GM23338 (cell line): ENCODE results near the gene USP19. TPM values are rescaled to one million over a fixed set of nuclear protein-coding genes. Genes with fewer than 3 reads are reported as not detected.
A peak's percentile ranks its signal among the peaks of the same experiment; 100 is the strongest.

ENCODE experiments used
- ATAC-seq: fragments of 200-7000 bp; cut with Tn5 transposase; 3 replicates; pipeline ENCODE4 v1.9.1; 2020
- DNase-seq: peaks from one replicate; pipeline ENCODE4 v3.0.0-alpha.2; 2015; ENCODE audit warnings: low spot score
- H2AFZ ChIP-seq: fragments of 200-600 bp; sonication (generic); 2 replicates; pipeline ENCODE4 v1.8.0; 2016; ENCODE audit warnings: antibody characterized with exemption, mild to moderate bottlenecking, moderate library complexity
- H3F3A ChIP-seq: fragments of 200-600 bp; sonication (generic); replicated peaks from 2 replicates; pipeline ENCODE4 v1.8.0; 2017; ENCODE audit warnings: antibody characterized with exemption, mixed run types, low read depth
- H3K27ac ChIP-seq: fragments of 200-600 bp; sonication (generic); 2 replicates; pipeline ENCODE4 v1.6.1; 2016; ENCODE audit warnings: low read depth
- H3K27me3 ChIP-seq: fragments of 200-600 bp; sonication (generic); 2 replicates; pipeline ENCODE4 v1.8.0; 2016; ENCODE audit warnings: mild to moderate bottlenecking, mixed run types, moderate library complexity; ENCODE audit not compliant: insufficient read depth
- H3K36me3 ChIP-seq: fragments of 200-600 bp; sonication (generic); 2 replicates; pipeline ENCODE4 v1.8.0; 2016; ENCODE audit warnings: mild to moderate bottlenecking; ENCODE audit not compliant: insufficient read depth
- H3K4me1 ChIP-seq: fragments of 200-600 bp; sonication (generic); 2 replicates; pipeline ENCODE4 v1.8.0; 2016; ENCODE audit warnings: mild to moderate bottlenecking, moderate library complexity; ENCODE audit not compliant: insufficient read depth
- H3K4me2 ChIP-seq: fragments of 200-600 bp; sonication (generic); 2 replicates; pipeline ENCODE4 v1.7.1; 2017; ENCODE audit warnings: mixed run types
- H3K4me3 ChIP-seq: fragments of 200-600 bp; sonication (generic); 2 replicates; pipeline ENCODE4 v1.6.1; 2016; ENCODE audit warnings: mixed run types
- H3K79me2 ChIP-seq: fragments of 200-600 bp; sonication (generic); replicated peaks from 2 replicates; pipeline ENCODE4 v1.8.0; 2017; ENCODE audit warnings: mild to moderate bottlenecking; ENCODE audit not compliant: insufficient read depth
- H3K9me2 ChIP-seq: fragments of 200-600 bp; sonication (generic); 2 replicates; pipeline ENCODE4 v1.8.0; 2017; ENCODE audit not compliant: insufficient read depth
- H4K20me1 ChIP-seq: fragments of 200-600 bp; sonication (generic); replicated peaks from 2 replicates; pipeline ENCODE4 v1.8.0; 2017; ENCODE audit warnings: mild to moderate bottlenecking; ENCODE audit not compliant: insufficient read depth
- H3K27ac Mint-ChIP-seq: 2 replicates; pipeline ENCODE4 v1.8.0; 2020; ENCODE audit warnings: inconsistent platforms, mild to moderate bottlenecking, moderate library complexity, mixed read lengths
- H3K27me3 Mint-ChIP-seq: 3 replicates; pipeline ENCODE4 v1.8.0; 2022; ENCODE audit warnings: low read depth, mild to moderate bottlenecking, moderate library complexity, mixed read lengths, inconsistent platforms; ENCODE audit not compliant: insufficient read depth, poor library complexity
- H3K36me3 Mint-ChIP-seq: 3 replicates; pipeline ENCODE4 v1.8.0; 2021; ENCODE audit warnings: low read depth, mild to moderate bottlenecking, inconsistent platforms, moderate library complexity, mixed read lengths
- H3K4me1 Mint-ChIP-seq: 3 replicates; pipeline ENCODE4 v1.8.0; 2020; ENCODE audit warnings: mild to moderate bottlenecking, inconsistent platforms, mixed read lengths
- H3K4me3 Mint-ChIP-seq: 3 replicates; pipeline ENCODE4 v1.8.0; 2021; ENCODE audit warnings: moderate library complexity, mild to moderate bottlenecking, inconsistent platforms, mixed read lengths
- H3K9me3 Mint-ChIP-seq: 3 replicates; pipeline ENCODE4 v1.8.0; 2020; ENCODE audit warnings: moderate library complexity, mild to moderate bottlenecking, inconsistent platforms, mixed read lengths
- CREB1 ChIP-seq: fragments of 250-450 bp; sonication (Bioruptor Pico); IDR thresholded peaks from 2 replicates; pipeline ENCODE4 v1.5.0; 2020; ENCODE audit warnings: low read depth, mild to moderate bottlenecking, moderate library complexity
- EZH2 ChIP-seq: fragments of 200-600 bp; sonication (generic); IDR thresholded peaks from one replicate; pipeline ENCODE4 v1.8.0; 2017; ENCODE audit warnings: antibody characterized with exemption, mild to moderate bottlenecking, low read depth; ENCODE audit not compliant: unreplicated experiment
- EZH2phosphoT487 ChIP-seq: fragments of 200-600 bp; sonication (generic); IDR thresholded peaks from one replicate; pipeline ENCODE4 v1.8.1; 2018; ENCODE audit warnings: antibody characterized with exemption; ENCODE audit not compliant: unreplicated experiment
- JUNB ChIP-seq: IDR thresholded peaks from one replicate; pipeline ENCODE4 v1.6.1; 2016; ENCODE audit warnings: antibody characterized with exemption; ENCODE audit not compliant: unreplicated experiment
- NANOG ChIP-seq: IDR thresholded peaks from 2 replicates; pipeline ENCODE4 v1.6.1; 2016; ENCODE audit warnings: antibody characterized with exemption, borderline replicate concordance
- POLR2AphosphoS5 ChIP-seq: IDR thresholded peaks from 2 replicates; pipeline ENCODE4 v1.6.1; 2016; ENCODE audit warnings: antibody characterized with exemption, low read depth
- STAT1 ChIP-seq: IDR thresholded peaks from one replicate; pipeline ENCODE4 v1.6.1; 2016; ENCODE audit warnings: antibody characterized with exemption; ENCODE audit not compliant: unreplicated experiment
- ZNF114 ChIP-seq: fragments of 250-450 bp; sonication (Bioruptor Pico); IDR thresholded peaks from 2 replicates; pipeline ENCODE4 v1.5.0; 2020; ENCODE audit warnings: mild to moderate bottlenecking, moderate library complexity
- ZNF331 ChIP-seq: fragments of 250-450 bp; sonication (Bioruptor Pico); IDR thresholded peaks from 2 replicates; pipeline ENCODE4 v1.5.0; 2020; ENCODE audit warnings: low read depth, mild to moderate bottlenecking, moderate library complexity
- polyA plus RNA-seq: library from polyadenylated mRNA; unstranded; fragments of >200 nt; fragmentation: Nextera tagmentation; extraction: Ambion mirVana; gene quantifications from 2 replicates; pipeline ENCODE4 v1.2.1, GENCODE V29; 2016
- total RNA-seq: library from RNA; depleted of rRNA; stranded (reverse); fragments of >200 nt; shearing (Covaris generic); gene quantifications from 2 replicates; pipeline ENCODE4 v1.2.3, GENCODE V29; 2014
- TF ChIP-seq, protein P1 (sequence below), 2 experiments: fragments of 200-600 bp in 1 of 2; sonication (generic) in 1 of 2; conservative IDR thresholded peaks; 2 replicates each; pipeline versions ENCODE4 v1.5.1 to v1.6.1; 2016 to 2017; ENCODE audit warnings: antibody characterized with exemption in 2 of 2, low read depth in 2 of 2, mild to moderate bottlenecking in 2 of 2, moderate library complexity in 1 of 2
- TF ChIP-seq, protein P2 (sequence below): IDR thresholded peaks from one replicate; pipeline ENCODE4 v1.6.1; 2018; ENCODE audit warnings: antibody characterized with exemption; ENCODE audit not compliant: unreplicated experiment
- TF ChIP-seq, protein P3 (sequence below): fragments of 250-450 bp; sonication (Bioruptor Pico); IDR thresholded peaks from 2 replicates; pipeline ENCODE4 v1.5.0; 2020; ENCODE audit warnings: mild to moderate bottlenecking, moderate library complexity
- TF ChIP-seq, protein P4 (sequence below): IDR thresholded peaks from 2 replicates; pipeline ENCODE4 v1.6.1; 2016; ENCODE audit warnings: antibody characterized with exemption

The USP19 gene
- total and polyA plus RNA-seq, 2 experiments from 2014 or later: 13.2 to 62.0 TPM

DNA sequence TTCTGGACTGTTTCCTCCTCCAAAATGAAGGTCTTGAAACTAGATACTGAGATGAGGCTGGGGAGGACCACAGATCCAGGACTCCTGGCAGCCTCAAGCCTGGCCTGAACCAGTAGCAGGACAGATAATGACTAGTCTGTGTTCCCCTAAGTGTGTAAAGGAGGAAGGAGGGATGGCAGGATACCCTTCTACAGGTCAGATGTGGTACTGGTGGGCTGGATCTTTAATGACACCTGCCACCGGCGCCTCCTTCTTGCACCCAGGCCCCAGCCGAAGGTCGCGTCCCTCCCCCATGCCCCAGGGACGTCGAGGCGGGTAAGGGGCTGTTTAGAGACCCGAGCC lies 556 bp downstream of the USP19 start:
- no peaks in the 10 kb centered on the region for H3K27me3 ChIP-seq
- H3K4me1 Mint-ChIP-seq: peaks cover 4% of the 10 kb centered on the region; the same call in 2 of the 3 replicates
- peaks cover 4% of the 10 kb centered on the region; the same call in 1 of the 2 replicates for H3K4me1 ChIP-seq
- H3K4me3 Mint-ChIP-seq: peak overlapping the region; percentile 87
- ATAC-seq (peak; percentile 10; the same call in 2 of the 3 replicates), DNase-seq (peak; percentile 33)
- TF ChIP-seq, protein P1, sequence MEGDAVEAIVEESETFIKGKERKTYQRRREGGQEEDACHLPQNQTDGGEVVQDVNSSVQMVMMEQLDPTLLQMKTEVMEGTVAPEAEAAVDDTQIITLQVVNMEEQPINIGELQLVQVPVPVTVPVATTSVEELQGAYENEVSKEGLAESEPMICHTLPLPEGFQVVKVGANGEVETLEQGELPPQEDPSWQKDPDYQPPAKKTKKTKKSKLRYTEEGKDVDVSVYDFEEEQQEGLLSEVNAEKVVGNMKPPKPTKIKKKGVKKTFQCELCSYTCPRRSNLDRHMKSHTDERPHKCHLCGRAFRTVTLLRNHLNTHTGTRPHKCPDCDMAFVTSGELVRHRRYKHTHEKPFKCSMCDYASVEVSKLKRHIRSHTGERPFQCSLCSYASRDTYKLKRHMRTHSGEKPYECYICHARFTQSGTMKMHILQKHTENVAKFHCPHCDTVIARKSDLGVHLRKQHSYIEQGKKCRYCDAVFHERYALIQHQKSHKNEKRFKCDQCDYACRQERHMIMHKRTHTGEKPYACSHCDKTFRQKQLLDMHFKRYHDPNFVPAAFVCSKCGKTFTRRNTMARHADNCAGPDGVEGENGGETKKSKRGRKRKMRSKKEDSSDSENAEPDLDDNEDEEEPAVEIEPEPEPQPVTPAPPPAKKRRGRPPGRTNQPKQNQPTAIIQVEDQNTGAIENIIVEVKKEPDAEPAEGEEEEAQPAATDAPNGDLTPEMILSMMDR (conservative IDR thresholded peaks at IDR 0.05; ENCODE audit: low read depth in 2 of 2): no peak
- TF ChIP-seq NANOG: no peak
- TF ChIP-seq, protein P2, sequence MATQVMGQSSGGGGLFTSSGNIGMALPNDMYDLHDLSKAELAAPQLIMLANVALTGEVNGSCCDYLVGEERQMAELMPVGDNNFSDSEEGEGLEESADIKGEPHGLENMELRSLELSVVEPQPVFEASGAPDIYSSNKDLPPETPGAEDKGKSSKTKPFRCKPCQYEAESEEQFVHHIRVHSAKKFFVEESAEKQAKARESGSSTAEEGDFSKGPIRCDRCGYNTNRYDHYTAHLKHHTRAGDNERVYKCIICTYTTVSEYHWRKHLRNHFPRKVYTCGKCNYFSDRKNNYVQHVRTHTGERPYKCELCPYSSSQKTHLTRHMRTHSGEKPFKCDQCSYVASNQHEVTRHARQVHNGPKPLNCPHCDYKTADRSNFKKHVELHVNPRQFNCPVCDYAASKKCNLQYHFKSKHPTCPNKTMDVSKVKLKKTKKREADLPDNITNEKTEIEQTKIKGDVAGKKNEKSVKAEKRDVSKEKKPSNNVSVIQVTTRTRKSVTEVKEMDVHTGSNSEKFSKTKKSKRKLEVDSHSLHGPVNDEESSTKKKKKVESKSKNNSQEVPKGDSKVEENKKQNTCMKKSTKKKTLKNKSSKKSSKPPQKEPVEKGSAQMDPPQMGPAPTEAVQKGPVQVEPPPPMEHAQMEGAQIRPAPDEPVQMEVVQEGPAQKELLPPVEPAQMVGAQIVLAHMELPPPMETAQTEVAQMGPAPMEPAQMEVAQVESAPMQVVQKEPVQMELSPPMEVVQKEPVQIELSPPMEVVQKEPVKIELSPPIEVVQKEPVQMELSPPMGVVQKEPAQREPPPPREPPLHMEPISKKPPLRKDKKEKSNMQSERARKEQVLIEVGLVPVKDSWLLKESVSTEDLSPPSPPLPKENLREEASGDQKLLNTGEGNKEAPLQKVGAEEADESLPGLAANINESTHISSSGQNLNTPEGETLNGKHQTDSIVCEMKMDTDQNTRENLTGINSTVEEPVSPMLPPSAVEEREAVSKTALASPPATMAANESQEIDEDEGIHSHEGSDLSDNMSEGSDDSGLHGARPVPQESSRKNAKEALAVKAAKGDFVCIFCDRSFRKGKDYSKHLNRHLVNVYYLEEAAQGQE: no peak
- no peak for TF ChIP-seq CREB1 (CRISPR knock-in tag)
- TF ChIP-seq, protein P3, sequence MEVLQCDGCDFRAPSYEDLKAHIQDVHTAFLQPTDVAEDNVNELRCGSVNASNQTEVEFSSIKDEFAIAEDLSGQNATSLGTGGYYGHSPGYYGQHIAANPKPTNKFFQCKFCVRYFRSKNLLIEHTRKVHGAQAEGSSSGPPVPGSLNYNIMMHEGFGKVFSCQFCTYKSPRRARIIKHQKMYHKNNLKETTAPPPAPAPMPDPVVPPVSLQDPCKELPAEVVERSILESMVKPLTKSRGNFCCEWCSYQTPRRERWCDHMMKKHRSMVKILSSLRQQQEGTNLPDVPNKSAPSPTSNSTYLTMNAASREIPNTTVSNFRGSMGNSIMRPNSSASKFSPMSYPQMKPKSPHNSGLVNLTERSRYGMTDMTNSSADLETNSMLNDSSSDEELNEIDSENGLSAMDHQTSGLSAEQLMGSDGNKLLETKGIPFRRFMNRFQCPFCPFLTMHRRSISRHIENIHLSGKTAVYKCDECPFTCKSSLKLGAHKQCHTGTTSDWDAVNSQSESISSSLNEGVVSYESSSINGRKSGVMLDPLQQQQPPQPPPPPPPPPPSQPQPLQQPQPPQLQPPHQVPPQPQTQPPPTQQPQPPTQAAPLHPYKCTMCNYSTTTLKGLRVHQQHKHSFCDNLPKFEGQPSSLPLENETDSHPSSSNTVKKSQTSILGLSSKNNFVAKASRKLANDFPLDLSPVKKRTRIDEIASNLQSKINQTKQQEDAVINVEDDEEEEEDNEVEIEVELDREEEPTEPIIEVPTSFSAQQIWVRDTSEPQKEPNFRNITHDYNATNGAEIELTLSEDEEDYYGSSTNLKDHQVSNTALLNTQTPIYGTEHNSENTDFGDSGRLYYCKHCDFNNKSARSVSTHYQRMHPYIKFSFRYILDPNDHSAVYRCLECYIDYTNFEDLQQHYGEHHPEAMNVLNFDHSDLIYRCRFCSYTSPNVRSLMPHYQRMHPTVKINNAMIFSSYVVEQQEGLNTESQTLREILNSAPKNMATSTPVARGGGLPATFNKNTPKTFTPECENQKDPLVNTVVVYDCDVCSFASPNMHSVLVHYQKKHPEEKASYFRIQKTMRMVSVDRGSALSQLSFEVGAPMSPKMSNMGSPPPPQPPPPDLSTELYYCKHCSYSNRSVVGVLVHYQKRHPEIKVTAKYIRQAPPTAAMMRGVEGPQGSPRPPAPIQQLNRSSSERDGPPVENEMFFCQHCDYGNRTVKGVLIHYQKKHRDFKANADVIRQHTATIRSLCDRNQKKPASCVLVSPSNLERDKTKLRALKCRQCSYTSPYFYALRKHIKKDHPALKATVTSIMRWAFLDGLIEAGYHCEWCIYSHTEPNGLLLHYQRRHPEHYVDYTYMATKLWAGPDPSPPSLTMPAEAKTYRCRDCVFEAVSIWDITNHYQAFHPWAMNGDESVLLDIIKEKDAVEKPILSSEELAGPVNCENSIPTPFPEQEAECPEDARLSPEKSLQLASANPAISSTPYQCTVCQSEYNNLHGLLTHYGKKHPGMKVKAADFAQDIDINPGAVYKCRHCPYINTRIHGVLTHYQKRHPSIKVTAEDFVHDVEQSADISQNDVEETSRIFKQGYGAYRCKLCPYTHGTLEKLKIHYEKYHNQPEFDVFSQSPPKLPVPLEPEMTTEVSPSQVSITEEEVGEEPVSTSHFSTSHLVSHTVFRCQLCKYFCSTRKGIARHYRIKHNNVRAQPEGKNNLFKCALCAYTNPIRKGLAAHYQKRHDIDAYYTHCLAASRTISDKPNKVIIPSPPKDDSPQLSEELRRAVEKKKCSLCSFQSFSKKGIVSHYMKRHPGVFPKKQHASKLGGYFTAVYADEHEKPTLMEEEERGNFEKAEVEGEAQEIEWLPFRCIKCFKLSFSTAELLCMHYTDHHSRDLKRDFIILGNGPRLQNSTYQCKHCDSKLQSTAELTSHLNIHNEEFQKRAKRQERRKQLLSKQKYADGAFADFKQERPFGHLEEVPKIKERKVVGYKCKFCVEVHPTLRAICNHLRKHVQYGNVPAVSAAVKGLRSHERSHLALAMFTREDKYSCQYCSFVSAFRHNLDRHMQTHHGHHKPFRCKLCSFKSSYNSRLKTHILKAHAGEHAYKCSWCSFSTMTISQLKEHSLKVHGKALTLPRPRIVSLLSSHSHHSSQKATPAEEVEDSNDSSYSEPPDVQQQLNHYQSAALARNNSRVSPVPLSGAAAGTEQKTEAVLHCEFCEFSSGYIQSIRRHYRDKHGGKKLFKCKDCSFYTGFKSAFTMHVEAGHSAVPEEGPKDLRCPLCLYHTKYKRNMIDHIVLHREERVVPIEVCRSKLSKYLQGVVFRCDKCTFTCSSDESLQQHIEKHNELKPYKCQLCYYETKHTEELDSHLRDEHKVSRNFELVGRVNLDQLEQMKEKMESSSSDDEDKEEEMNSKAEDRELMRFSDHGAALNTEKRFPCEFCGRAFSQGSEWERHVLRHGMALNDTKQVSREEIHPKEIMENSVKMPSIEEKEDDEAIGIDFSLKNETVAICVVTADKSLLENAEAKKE: no peak
- TF ChIP-seq POLR2AphosphoS5: no peak
- TF ChIP-seq EZH2phosphoT487: no peak
- TF ChIP-seq, protein P4, sequence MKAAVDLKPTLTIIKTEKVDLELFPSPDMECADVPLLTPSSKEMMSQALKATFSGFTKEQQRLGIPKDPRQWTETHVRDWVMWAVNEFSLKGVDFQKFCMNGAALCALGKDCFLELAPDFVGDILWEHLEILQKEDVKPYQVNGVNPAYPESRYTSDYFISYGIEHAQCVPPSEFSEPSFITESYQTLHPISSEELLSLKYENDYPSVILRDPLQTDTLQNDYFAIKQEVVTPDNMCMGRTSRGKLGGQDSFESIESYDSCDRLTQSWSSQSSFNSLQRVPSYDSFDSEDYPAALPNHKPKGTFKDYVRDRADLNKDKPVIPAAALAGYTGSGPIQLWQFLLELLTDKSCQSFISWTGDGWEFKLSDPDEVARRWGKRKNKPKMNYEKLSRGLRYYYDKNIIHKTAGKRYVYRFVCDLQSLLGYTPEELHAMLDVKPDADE: no peak
- no peak for TF ChIP-seq EZH2
- TF ChIP-seq JUNB: no peak
- no peak for TF ChIP-seq ZNF331 (CRISPR knock-in tag)
- TF ChIP-seq ZNF114 (CRISPR knock-in tag): no peak
- TF ChIP-seq STAT1: no peak
- peak overlapping the region; percentile 81; the same call in 1 of the 2 replicates for H3K27ac ChIP-seq
- H3K4me2 ChIP-seq: peak overlapping the region; percentile 96
- peak overlapping the region; percentile 81; the same call in 1 of the 2 replicates for H3K27ac Mint-ChIP-seq
- H4K20me1 ChIP-seq: no peaks in the 10 kb centered on the region
- no peaks in the 10 kb centered on the region for H3K9me2 ChIP-seq
- H3K27me3 Mint-ChIP-seq: peaks cover 7% of the 10 kb centered on the region
- H3K4me3 ChIP-seq: peak overlapping the region; percentile 94
- peaks cover 10% of the 10 kb centered on the region for H3K79me2 ChIP-seq
- H3K36me3 Mint-ChIP-seq: peaks cover 40% of the 10 kb centered on the region
- H2AFZ ChIP-seq: no peak overlapping the region
- peaks cover 21% of the 10 kb centered on the region for H3F3A ChIP-seq
- peaks cover 11% of the 10 kb centered on the region for H3K36me3 ChIP-seq
- H3K9me3 Mint-ChIP-seq: no peaks in the 10 kb centered on the region; the same call in 2 of the 3 replicates
